Glutamatergic neuron (in vitro differentiated cells): Measurements from ENCODE around the gene MAST4. TPM values are rescaled to one million over a fixed set of nuclear protein-coding genes. Genes with fewer than 3 reads are reported as not detected.

ENCODE experiments used
- DNase-seq: peaks from one replicate; pipeline ENCODE4 v3.0.0; 2022
- H3K27ac Mint-ChIP-seq: one replicate; pipeline ENCODE4 v1.8.0; 2020; ENCODE audit warnings: mild to moderate bottlenecking, mixed read lengths, inconsistent platforms; ENCODE audit not compliant: unreplicated experiment
- H3K27me3 Mint-ChIP-seq: one replicate; pipeline ENCODE4 v1.8.0; 2020; ENCODE audit warnings: mild to moderate bottlenecking, moderate library complexity, mixed read lengths, inconsistent platforms; ENCODE audit not compliant: unreplicated experiment
- H3K36me3 Mint-ChIP-seq: one replicate; pipeline ENCODE4 v1.8.0; 2020; ENCODE audit warnings: mild to moderate bottlenecking, mixed read lengths, inconsistent platforms; ENCODE audit not compliant: unreplicated experiment
- H3K4me1 Mint-ChIP-seq: one replicate; pipeline ENCODE4 v1.8.0; 2020; ENCODE audit warnings: mild to moderate bottlenecking, low read depth, mixed read lengths, inconsistent platforms; ENCODE audit not compliant: unreplicated experiment
- H3K4me3 Mint-ChIP-seq: one replicate; pipeline ENCODE4 v1.8.0; 2020; ENCODE audit warnings: mild to moderate bottlenecking, mixed read lengths, inconsistent platforms; ENCODE audit not compliant: unreplicated experiment
- H3K9me3 Mint-ChIP-seq: one replicate; pipeline ENCODE4 v1.8.0; 2020; ENCODE audit warnings: mild to moderate bottlenecking, moderate library complexity, mixed read lengths, inconsistent platforms; ENCODE audit not compliant: unreplicated experiment
- CTCF ChIP-seq: fragments of 200-600 bp; sonication (generic); IDR thresholded peaks from one replicate; pipeline ENCODE4 v1.5.0; 2021; ENCODE audit not compliant: partially characterized antibody, unreplicated experiment
- total RNA-seq: library from RNA; stranded (reverse); fragmentation: NEBNext Ultra II Directional; extraction: Animal tissue kit (Norgen Biotek cat#: 25700); gene quantifications from one replicate; pipeline ENCODE4 v1.2.1, GENCODE V29; 2021; ENCODE audit not compliant: unreplicated experiment

The MAST4 gene
- total RNA-seq, 1 donor from 2014 or later: 11.5 TPM

- TF ChIP-seq CTCF: no peak
- H3K9me3 Mint-ChIP-seq: no peaks in the 10 kb centered on the region
- no peaks in the 10 kb centered on the region for H3K27me3 Mint-ChIP-seq
- H3K4me3 Mint-ChIP-seq: no peak overlapping the region
- DNase-seq: no peak
- no peak overlapping the region for H3K27ac Mint-ChIP-seq
- no peaks in the 10 kb centered on the region for H3K4me1 Mint-ChIP-seq
- no peaks in the 10 kb centered on the region for H3K36me3 Mint-ChIP-seq
These were observed 398.6 kb downstream of the MAST4 start for GRCh38 chr5:66994790-66995189.

GRCh38 chr5:67000794-67001475 is 404.7 kb downstream of the MAST4 start:
- H3K4me1 Mint-ChIP-seq: peaks cover 11% of the 10 kb centered on the region
- H3K9me3 Mint-ChIP-seq: peaks cover 5% of the 10 kb centered on the region
- no peak overlapping the region for H3K27ac Mint-ChIP-seq
- H3K36me3 Mint-ChIP-seq: no peaks in the 10 kb centered on the region
- H3K27me3 Mint-ChIP-seq: no peaks in the 10 kb centered on the region
- TF ChIP-seq CTCF: no peak
- DNase-seq: no peak
- H3K4me3 Mint-ChIP-seq: no peak overlapping the region

GRCh38 chr5:67002832-67003684 is 406.9 kb downstream of the MAST4 start:
- Mint-ChIP-seq H3K9me3 (peaks cover 5% of the 10 kb centered on the region), H3K27me3 (no peaks in the 10 kb centered on the region), H3K27ac (no peak overlapping the region), H3K4me1 (peaks cover 11% of the 10 kb centered on the region), H3K36me3 (no peaks in the 10 kb centered on the region), H3K4me3 (peak overlapping the region; percentile 76)
- no peak for DNase-seq
- no peak for TF ChIP-seq CTCF

- H3K9me3 Mint-ChIP-seq: peaks cover 5% of the 10 kb centered on the region
- no peak for DNase-seq
- peak overlapping the region; percentile 76 for H3K4me3 Mint-ChIP-seq
- H3K27me3 Mint-ChIP-seq: no peaks in the 10 kb centered on the region
- H3K36me3 Mint-ChIP-seq: no peaks in the 10 kb centered on the region
- H3K4me1 Mint-ChIP-seq: peaks cover 11% of the 10 kb centered on the region
- H3K27ac Mint-ChIP-seq: no peak overlapping the region
- TF ChIP-seq CTCF: no peak
These were observed 407.4 kb downstream of the MAST4 start for GRCh38 chr5:67003685-67003934.
